ENCODE results near the gene DUOXA1.
"Not testable (repeated sequence)": the region's sequence is repeated elsewhere in the genome, so short reads cannot be mapped to it uniquely, and the experiment has no call there.

Gene DUOXA1

GRCh38 chr15:45107941-45108630 lies 21.6 kb downstream of the DUOXA1 start:
- in situ Hi-C loops (cut with HindIII; ENCODE audit: low pct_ligation_motif_present, low sequenced_read_pairs) = no loop called here
- no peak for DNase-seq
- Histone ChIP-seq H3K4me3 (ENCODE audit: low read depth, low read length) (no peak overlapping the region), H3K27me3 (replicated peaks) (peaks cover 31% of the 10 kb centered on the region), H3K36me3 (replicated peaks) (no peaks in the 10 kb centered on the region), H3K27ac (no peak overlapping the region)
- no peak for TF ChIP-seq CTCF (IDR thresholded peaks at IDR 0.05; ENCODE audit: low read depth, low read length, missing control alignments)

- Histone ChIP-seq H3K27ac (no peak overlapping the region), H3K36me3 (replicated peaks) (no peaks in the 10 kb centered on the region), H3K27me3 (replicated peaks) (peaks cover 14% of the 10 kb centered on the region), H3K4me3 (ENCODE audit: low read depth, low read length) (no peak overlapping the region)
- no peak for TF ChIP-seq CTCF (IDR thresholded peaks at IDR 0.05; ENCODE audit: low read depth, low read length, missing control alignments)
- no peak for DNase-seq
- in situ Hi-C loops (cut with HindIII; ENCODE audit: low pct_ligation_motif_present, low sequenced_read_pairs) = no loop called here
Observed at GRCh38 chr15:45106002-45106790, 23.5 kb downstream of the DUOXA1 start.

GRCh38 chr15:45105586-45105985 lies 24.1 kb downstream of the DUOXA1 start:
- no peak for DNase-seq
- in situ Hi-C loops (cut with HindIII; ENCODE audit: low pct_ligation_motif_present, low sequenced_read_pairs) = no loop called here
- H3K27ac ChIP-seq = no peak overlapping the region
- no peak overlapping the region for H3K4me3 ChIP-seq (ENCODE audit: low read depth, low read length)
- no peaks in the 10 kb centered on the region for H3K36me3 ChIP-seq (replicated peaks)
- H3K27me3 ChIP-seq (replicated peaks) = peaks cover 14% of the 10 kb centered on the region
- no peak for TF ChIP-seq CTCF (IDR thresholded peaks at IDR 0.05; ENCODE audit: low read depth, low read length, missing control alignments)

GRCh38 chr15:45104170-45104569 lies 25.5 kb downstream of the DUOXA1 start:
- in situ Hi-C loops (cut with HindIII; ENCODE audit: low pct_ligation_motif_present, low sequenced_read_pairs); H3K27ac ChIP-seq; DNase-seq; H3K36me3 ChIP-seq (replicated peaks); H3K27me3 ChIP-seq (replicated peaks); H3K4me3 ChIP-seq (ENCODE audit: low read depth, low read length): not testable (repeated sequence)

DNA sequence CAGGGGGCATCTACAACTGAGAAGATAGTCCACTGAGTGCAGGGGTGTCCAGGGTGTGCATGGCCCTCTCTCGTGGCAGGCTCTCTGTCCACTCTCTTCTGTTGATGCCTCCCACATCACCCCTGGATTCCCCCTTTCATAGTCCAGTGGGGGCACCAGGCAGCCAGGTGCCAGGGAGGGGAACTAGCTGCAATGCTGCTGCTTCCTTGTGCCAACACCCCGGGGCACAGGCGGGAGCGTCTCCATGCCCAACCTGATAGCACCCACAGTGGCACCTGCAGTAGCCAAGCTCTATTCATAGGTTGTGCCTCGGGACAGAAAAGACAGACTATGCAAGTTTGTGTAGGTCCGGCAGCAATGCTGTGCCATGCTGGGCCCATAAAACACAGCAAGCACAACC lies 27.5 kb downstream of the DUOXA1 start:
- no peaks in the 10 kb centered on the region for H3K36me3 ChIP-seq (replicated peaks)
- DNase-seq = no peak
- no peak for TF ChIP-seq CTCF (IDR thresholded peaks at IDR 0.05; ENCODE audit: low read depth, low read length, missing control alignments)

DNA sequence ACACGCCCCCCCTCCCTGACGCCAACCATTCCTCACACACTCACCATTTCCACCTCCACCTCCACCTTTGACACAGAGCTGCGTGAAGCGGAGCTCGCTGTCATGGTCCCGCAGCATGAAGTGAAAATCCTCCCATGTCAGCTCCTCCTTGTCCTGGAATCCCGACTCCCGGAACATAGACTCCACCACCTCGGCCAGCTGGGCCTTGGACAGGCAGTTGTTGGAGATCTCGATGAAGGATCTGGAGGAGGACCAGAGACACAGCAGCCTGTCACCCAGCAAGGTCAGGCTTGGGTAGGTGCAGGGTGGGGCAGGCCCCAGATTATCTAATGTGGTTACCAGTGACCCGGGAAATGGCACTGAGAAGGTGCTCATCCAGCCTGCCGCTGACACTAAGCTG lies 27.9 kb downstream of the DUOXA1 start:
- in situ Hi-C loops (cut with HindIII; ENCODE audit: low pct_ligation_motif_present, low sequenced_read_pairs) = no loop called here
- no peak for DNase-seq
- H3K36me3 ChIP-seq (replicated peaks) = no peaks in the 10 kb centered on the region
- H3K27me3 ChIP-seq (replicated peaks) = no peaks in the 10 kb centered on the region
- no peak for TF ChIP-seq CTCF (IDR thresholded peaks at IDR 0.05; ENCODE audit: low read depth, low read length, missing control alignments)
- H3K27ac ChIP-seq = no peak overlapping the region
- no peak overlapping the region for H3K4me3 ChIP-seq (ENCODE audit: low read depth, low read length)

More for the DNA sequence above, 27.5 kb downstream of the DUOXA1 start:
- H3K4me3 ChIP-seq (ENCODE audit: low read depth, low read length) = no peak overlapping the region
- in situ Hi-C loops (cut with HindIII; ENCODE audit: low pct_ligation_motif_present, low sequenced_read_pairs) = no loop called here
- no peaks in the 10 kb centered on the region for H3K27me3 ChIP-seq (replicated peaks)
- H3K27ac ChIP-seq = no peak overlapping the region
